ENCODE results near the gene ING2.

Gene ING2

DNA sequence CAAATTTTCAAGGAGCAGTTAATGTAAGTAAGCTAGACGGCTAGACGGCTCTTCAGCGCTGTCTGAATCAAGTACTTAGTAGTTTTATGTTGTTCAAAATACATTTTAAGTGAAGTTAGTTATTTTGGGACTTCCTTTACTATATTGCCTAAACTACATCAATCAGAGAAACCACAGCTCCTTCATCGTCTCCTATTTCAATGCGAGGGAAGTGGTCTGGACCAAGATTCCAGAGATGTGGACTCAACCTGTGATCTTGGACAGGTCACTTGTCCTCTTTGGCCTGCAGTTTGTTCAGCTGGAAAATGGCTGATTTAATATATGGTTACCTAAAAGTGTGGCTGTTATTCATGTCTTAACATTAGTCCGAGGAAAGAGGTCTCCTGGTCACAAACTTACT lies 10.6 kb downstream of the ING2 start:
- no peak for DNase-seq (ENCODE audit: low read depth)
- no peak overlapping the region for H3K4me3 ChIP-seq (ENCODE audit: low read depth, low read length)
- TF ChIP-seq, protein P1, sequence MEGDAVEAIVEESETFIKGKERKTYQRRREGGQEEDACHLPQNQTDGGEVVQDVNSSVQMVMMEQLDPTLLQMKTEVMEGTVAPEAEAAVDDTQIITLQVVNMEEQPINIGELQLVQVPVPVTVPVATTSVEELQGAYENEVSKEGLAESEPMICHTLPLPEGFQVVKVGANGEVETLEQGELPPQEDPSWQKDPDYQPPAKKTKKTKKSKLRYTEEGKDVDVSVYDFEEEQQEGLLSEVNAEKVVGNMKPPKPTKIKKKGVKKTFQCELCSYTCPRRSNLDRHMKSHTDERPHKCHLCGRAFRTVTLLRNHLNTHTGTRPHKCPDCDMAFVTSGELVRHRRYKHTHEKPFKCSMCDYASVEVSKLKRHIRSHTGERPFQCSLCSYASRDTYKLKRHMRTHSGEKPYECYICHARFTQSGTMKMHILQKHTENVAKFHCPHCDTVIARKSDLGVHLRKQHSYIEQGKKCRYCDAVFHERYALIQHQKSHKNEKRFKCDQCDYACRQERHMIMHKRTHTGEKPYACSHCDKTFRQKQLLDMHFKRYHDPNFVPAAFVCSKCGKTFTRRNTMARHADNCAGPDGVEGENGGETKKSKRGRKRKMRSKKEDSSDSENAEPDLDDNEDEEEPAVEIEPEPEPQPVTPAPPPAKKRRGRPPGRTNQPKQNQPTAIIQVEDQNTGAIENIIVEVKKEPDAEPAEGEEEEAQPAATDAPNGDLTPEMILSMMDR (conservative IDR thresholded peaks at IDR 0.05; ENCODE audit: low read depth, low read length): no peak

DNA sequence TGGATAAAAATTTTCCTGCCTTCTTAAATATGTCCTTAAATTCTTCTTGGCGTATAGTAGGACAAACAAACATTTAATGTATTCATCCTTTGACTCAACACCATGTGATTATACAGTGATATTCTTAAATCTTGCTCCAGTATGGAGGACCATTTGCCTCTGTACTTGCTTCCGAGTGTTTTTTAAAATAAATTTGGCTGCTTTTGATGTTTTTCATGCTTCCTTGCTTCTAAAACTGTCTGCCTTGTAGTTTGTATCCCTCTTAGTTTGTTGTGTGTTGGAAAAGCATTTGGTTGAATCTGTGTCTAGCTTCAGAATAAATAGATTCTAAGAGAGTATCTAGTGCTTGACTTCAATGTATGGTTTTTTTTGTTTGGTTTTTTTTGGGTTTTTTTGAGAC lies 12.3 kb downstream of the ING2 start:
- TF ChIP-seq, protein P1 (conservative IDR thresholded peaks at IDR 0.05; ENCODE audit: low read depth, low read length): no peak
- no peak overlapping the region for H3K4me3 ChIP-seq (ENCODE audit: low read depth, low read length)
- no peak for DNase-seq (ENCODE audit: low read depth)

DNA sequence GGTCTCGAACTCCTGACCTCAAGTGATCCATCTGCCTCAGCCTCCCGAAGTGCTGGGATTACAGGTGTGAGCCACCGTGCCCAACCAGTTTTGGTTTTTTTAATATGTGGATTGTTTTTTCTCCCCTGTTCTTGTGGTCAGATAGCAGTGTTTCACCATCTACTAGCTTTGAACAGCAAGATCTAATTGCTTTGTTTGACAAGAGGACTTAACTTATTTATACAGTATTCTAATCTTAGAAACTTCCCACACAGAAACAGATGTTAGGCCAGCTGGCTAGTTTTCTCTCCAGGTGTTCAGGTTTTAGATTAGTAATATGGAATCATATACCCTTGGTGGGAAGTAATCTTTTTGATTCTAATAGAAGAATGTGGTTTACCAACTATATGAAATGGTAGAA lies 12.9 kb downstream of the ING2 start:
- no peak for DNase-seq (ENCODE audit: low read depth)
- TF ChIP-seq, protein P1 (conservative IDR thresholded peaks at IDR 0.05; ENCODE audit: low read depth, low read length): no peak
- H3K4me3 ChIP-seq (ENCODE audit: low read depth, low read length): no peak overlapping the region

- DNase-seq (ENCODE audit: low read depth): no peak
- H3K4me3 ChIP-seq (ENCODE audit: low read depth, low read length): no peak overlapping the region
- TF ChIP-seq, protein P1 (conservative IDR thresholded peaks at IDR 0.05; ENCODE audit: low read depth, low read length): no peak
Measured at GRCh38 chr4:183522821-183523220, 18.0 kb downstream of the ING2 start.

DNA sequence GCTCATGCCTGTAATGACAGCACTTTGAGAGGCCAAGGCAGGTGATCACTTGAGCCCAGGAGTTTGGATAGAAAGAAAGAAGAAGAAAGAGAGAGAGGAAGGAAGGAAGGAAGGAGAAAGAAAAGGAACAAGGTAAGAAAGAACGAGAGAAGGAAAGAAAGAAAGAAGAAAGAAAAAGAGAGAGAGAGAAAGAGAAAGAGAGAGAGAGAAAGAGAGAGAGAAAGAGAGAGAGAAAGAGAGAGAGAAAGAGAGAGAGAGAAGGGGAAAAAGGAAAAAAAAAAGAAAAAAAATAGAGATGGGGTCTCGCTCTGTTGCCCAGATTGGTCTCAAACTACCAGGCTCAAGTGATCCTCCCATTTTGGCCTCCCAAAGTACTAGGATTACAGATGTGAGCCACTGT lies 22.5 kb downstream of the ING2 start:
- TF ChIP-seq, protein P1 (conservative IDR thresholded peaks at IDR 0.05; ENCODE audit: low read depth, low read length): no peak
- no peak overlapping the region for H3K4me3 ChIP-seq (ENCODE audit: low read depth, low read length)
- DNase-seq (ENCODE audit: low read depth): no peak

- peak; percentile 48 for DNase-seq (ENCODE audit: low read depth)
- no peak overlapping the region for H3K4me3 ChIP-seq (ENCODE audit: low read depth, low read length)
- TF ChIP-seq, protein P1 (conservative IDR thresholded peaks at IDR 0.05; ENCODE audit: low read depth, low read length): no peak
Measured at GRCh38 chr4:183532821-183533220, 28.0 kb downstream of the ING2 start.

- no peak overlapping the region for H3K4me3 ChIP-seq (ENCODE audit: low read depth, low read length)
- TF ChIP-seq, protein P1 (conservative IDR thresholded peaks at IDR 0.05; ENCODE audit: low read depth, low read length): no peak
Measured at GRCh38 chr4:183533698-183534097, 28.8 kb downstream of the ING2 start.

More at GRCh38 chr4:183533698-183534097, 28.8 kb downstream of the ING2 start:
- DNase-seq (ENCODE audit: low read depth): no peak
